ENCODE data around the gene BRI3.

BRI3 gene

DNA sequence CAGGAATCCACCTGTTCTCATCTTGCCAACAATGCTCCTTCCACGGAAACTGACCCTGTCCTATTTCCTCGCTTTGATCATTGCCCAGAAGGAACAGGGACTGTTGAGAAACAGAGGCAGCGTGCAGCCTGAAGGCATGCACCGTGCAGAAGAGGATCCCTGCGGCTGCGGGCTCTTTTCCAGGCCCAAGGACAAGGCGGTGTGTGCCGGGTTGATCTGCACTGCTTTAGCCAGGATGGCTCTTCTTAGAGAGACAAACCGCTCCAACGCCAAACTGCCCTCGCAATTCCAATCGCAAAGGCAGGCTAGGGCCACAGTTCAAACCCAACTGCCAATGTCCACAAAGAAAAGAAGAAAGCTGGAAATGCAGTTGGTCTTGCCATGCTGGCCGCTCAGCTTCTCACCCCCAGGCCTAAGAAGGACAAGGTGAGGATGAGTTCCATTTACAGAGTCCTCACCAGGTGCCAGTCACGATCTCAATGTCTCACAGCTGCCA lies 26.5 kb downstream of the BRI3 start:
- Histone ChIP-seq H4K20me1 (ENCODE audit: insufficient read depth, low read length) (no peaks in the 10 kb centered on the region), H3K4me1 (ENCODE audit: insufficient read depth, low read length) (no peaks in the 10 kb centered on the region), H3K79me2 (ENCODE audit: insufficient read depth, low read length) (no peaks in the 10 kb centered on the region), H2AFZ (ENCODE audit: low read depth, low read length) (no peak overlapping the region), H3K4me3 (ENCODE audit: low read depth in 1 of 2, low read length in 2 of 2) (no peak overlapping the region), H3K27me3 (ENCODE audit: insufficient read depth, low read length, poor library complexity) (no peaks in the 10 kb centered on the region), H3K27ac (ENCODE audit: low read length) (no peak overlapping the region), H3K9me3 (ENCODE audit: insufficient read depth, low read length, severe bottlenecking) (no peaks in the 10 kb centered on the region), H3K4me2 (ENCODE audit: insufficient read depth, low read length) (no peak overlapping the region), H3K36me3 (ENCODE audit: insufficient read depth, low read length) (no peaks in the 10 kb centered on the region), H3K9ac (ENCODE audit: low read depth, low read length) (no peak overlapping the region)
- ATAC-seq (ENCODE audit: insufficient read depth, low read depth) = no peak
- DNase-seq = no peak
- TF ChIP-seq EZH2 (IDR thresholded peaks at IDR 0.05; ENCODE audit: borderline replicate concordance, low read depth, low read length, severe bottlenecking) = no peak
- TF ChIP-seq, protein P1, sequence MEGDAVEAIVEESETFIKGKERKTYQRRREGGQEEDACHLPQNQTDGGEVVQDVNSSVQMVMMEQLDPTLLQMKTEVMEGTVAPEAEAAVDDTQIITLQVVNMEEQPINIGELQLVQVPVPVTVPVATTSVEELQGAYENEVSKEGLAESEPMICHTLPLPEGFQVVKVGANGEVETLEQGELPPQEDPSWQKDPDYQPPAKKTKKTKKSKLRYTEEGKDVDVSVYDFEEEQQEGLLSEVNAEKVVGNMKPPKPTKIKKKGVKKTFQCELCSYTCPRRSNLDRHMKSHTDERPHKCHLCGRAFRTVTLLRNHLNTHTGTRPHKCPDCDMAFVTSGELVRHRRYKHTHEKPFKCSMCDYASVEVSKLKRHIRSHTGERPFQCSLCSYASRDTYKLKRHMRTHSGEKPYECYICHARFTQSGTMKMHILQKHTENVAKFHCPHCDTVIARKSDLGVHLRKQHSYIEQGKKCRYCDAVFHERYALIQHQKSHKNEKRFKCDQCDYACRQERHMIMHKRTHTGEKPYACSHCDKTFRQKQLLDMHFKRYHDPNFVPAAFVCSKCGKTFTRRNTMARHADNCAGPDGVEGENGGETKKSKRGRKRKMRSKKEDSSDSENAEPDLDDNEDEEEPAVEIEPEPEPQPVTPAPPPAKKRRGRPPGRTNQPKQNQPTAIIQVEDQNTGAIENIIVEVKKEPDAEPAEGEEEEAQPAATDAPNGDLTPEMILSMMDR (IDR thresholded peaks at IDR 0.05; ENCODE audit: borderline replicate concordance, extremely low read depth, low read length, poor library complexity, severe bottlenecking) = no peak

DNA sequence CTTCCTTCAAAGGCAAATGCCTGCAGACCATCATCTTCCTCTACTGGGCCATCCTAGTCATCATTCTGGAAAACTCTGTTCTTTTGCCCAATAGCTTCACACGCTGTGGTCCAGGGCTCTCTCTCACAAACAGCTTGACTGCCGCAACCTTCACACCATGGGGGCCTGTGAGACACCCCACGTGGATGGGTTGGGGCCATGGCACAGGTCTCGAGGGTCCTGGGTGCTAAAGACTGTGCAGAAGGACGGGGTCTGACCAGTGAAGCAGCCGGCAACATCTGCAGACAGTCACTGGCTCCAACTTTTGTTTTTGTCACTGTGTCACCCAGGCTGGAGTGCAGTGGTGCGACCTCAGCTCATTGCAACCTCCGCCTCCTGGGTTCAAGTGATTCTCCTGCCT lies 28.1 kb downstream of the BRI3 start:
- DNase-seq = no peak
- Histone ChIP-seq H3K4me3 (ENCODE audit: low read depth in 1 of 2, low read length in 2 of 2) (no peak overlapping the region), H3K36me3 (ENCODE audit: insufficient read depth, low read length) (no peaks in the 10 kb centered on the region), H3K9ac (ENCODE audit: low read depth, low read length) (no peak overlapping the region), H3K4me2 (ENCODE audit: insufficient read depth, low read length) (no peak overlapping the region), H4K20me1 (ENCODE audit: insufficient read depth, low read length) (no peaks in the 10 kb centered on the region), H3K79me2 (ENCODE audit: insufficient read depth, low read length) (no peaks in the 10 kb centered on the region), H3K27me3 (ENCODE audit: insufficient read depth, low read length, poor library complexity) (no peaks in the 10 kb centered on the region), H3K9me3 (ENCODE audit: insufficient read depth, low read length, severe bottlenecking) (no peaks in the 10 kb centered on the region), H3K27ac (ENCODE audit: low read length) (no peak overlapping the region), H2AFZ (ENCODE audit: low read depth, low read length) (no peak overlapping the region), H3K4me1 (ENCODE audit: insufficient read depth, low read length) (no peaks in the 10 kb centered on the region)
- no peak for ATAC-seq (ENCODE audit: insufficient read depth, low read depth)
- TF ChIP-seq, protein P1 (IDR thresholded peaks at IDR 0.05; ENCODE audit: borderline replicate concordance, extremely low read depth, low read length, poor library complexity, severe bottlenecking) = no peak
- no peak for TF ChIP-seq EZH2 (IDR thresholded peaks at IDR 0.05; ENCODE audit: borderline replicate concordance, low read depth, low read length, severe bottlenecking)

DNA sequence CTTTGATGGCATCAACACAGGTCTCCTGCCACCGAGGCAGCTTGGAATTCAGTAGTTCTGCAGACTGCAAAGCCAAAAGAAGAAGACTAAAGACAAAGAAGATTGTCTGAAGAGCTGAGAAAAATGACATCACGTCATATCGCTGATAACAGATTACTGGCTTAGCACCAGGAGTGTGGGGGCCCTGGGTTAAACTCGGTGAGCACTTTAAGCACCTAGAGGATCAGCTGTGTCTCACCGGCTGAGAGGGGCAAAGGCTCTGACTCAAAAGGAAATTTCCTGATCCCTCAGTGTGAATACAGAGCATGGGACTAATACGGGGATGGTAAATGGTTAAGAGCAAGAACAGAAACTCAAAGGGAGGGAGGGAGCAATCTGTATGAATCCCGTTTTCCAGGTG lies 30.7 kb downstream of the BRI3 start:
- no peaks in the 10 kb centered on the region for H3K9me3 ChIP-seq (ENCODE audit: insufficient read depth, low read length, severe bottlenecking)
- ATAC-seq (ENCODE audit: insufficient read depth, low read depth) (no peak), DNase-seq (no peak)
- no peak overlapping the region for H3K4me3 ChIP-seq (ENCODE audit: low read depth in 1 of 2, low read length in 2 of 2)
- no peaks in the 10 kb centered on the region for H4K20me1 ChIP-seq (ENCODE audit: insufficient read depth, low read length)
- no peak overlapping the region for H3K27ac ChIP-seq (ENCODE audit: low read length)
- no peak overlapping the region for H3K9ac ChIP-seq (ENCODE audit: low read depth, low read length)
- no peaks in the 10 kb centered on the region for H3K36me3 ChIP-seq (ENCODE audit: insufficient read depth, low read length)
- no peaks in the 10 kb centered on the region for H3K27me3 ChIP-seq (ENCODE audit: insufficient read depth, low read length, poor library complexity)
- no peak overlapping the region for H3K4me2 ChIP-seq (ENCODE audit: insufficient read depth, low read length)
- no peak overlapping the region for H2AFZ ChIP-seq (ENCODE audit: low read depth, low read length)
- H3K79me2 ChIP-seq (ENCODE audit: insufficient read depth, low read length) = no peaks in the 10 kb centered on the region
- no peaks in the 10 kb centered on the region for H3K4me1 ChIP-seq (ENCODE audit: insufficient read depth, low read length)
- TF ChIP-seq, protein P1 (IDR thresholded peaks at IDR 0.05; ENCODE audit: borderline replicate concordance, extremely low read depth, low read length, poor library complexity, severe bottlenecking) = no peak

DNA sequence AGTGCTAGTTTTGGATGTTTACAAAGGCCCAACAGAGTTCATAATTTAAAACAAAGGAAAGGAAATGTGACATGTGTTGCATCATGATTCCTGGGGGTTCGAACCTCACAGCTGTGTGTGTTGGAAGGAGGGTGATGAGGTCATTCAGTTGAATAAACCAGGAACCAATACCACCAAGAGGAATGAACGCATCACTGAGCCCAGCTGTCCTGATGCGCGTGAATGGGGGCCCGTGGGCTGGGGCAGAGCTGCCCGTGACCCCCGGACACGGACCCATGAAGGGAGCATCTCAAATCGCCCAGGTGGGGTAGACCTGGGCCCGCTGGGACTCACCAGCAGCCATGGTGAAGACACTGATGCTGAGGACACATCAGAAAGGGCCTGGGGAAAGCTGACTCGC lies 33.0 kb downstream of the BRI3 start:
- no peak for TF ChIP-seq EZH2 (IDR thresholded peaks at IDR 0.05; ENCODE audit: borderline replicate concordance, low read depth, low read length, severe bottlenecking)
- TF ChIP-seq, protein P1 (IDR thresholded peaks at IDR 0.05; ENCODE audit: borderline replicate concordance, extremely low read depth, low read length, poor library complexity, severe bottlenecking) = no peak
- no peaks in the 10 kb centered on the region for H4K20me1 ChIP-seq (ENCODE audit: insufficient read depth, low read length)
- H3K4me1 ChIP-seq (ENCODE audit: insufficient read depth, low read length) = no peaks in the 10 kb centered on the region
- H3K4me2 ChIP-seq (ENCODE audit: insufficient read depth, low read length) = no peak overlapping the region
- no peak for ATAC-seq (ENCODE audit: insufficient read depth, low read depth)
- no peaks in the 10 kb centered on the region for H3K27me3 ChIP-seq (ENCODE audit: insufficient read depth, low read length, poor library complexity)
- no peaks in the 10 kb centered on the region for H3K36me3 ChIP-seq (ENCODE audit: insufficient read depth, low read length)
- no peak for DNase-seq
- H3K9me3 ChIP-seq (ENCODE audit: insufficient read depth, low read length, severe bottlenecking) = no peaks in the 10 kb centered on the region
- H3K27ac ChIP-seq (ENCODE audit: low read length) = no peak overlapping the region
- H3K9ac ChIP-seq (ENCODE audit: low read depth, low read length) = no peak overlapping the region
- H3K79me2 ChIP-seq (ENCODE audit: insufficient read depth, low read length) = no peaks in the 10 kb centered on the region
- no peak overlapping the region for H2AFZ ChIP-seq (ENCODE audit: low read depth, low read length)
- H3K4me3 ChIP-seq (ENCODE audit: low read depth in 1 of 2, low read length in 2 of 2) = no peak overlapping the region
